Activated B cell treated with CpG ODN at 0.5 μM for 24 hours (primary cell): Measurements from ENCODE around the gene NR4A3. TPM values are rescaled to one million over a fixed set of nuclear protein-coding genes. Genes with fewer than 3 reads are reported as not detected.

Experiments used
- ATAC-seq: fragments of 200-7000 bp; cut with Tn5 transposase; one replicate; pipeline ENCODE4 v1.10.0; 2021; ENCODE audit warnings: low read depth, mild to moderate bottlenecking, moderate library complexity
- CTCF ChIA-PET: fragments of 350-600 bp; sonication (Branson Sonifier 250); formaldehyde crosslinking; loops from one replicate; lab custom pipeline; 2021; ENCODE audit warnings: antibody characterized with exemption; lab: Charles Lee
- POLR2A ChIA-PET: fragments of 350-600 bp; sonication (Branson Sonifier 250); formaldehyde crosslinking; loops from one replicate; lab custom pipeline; 2021; ENCODE audit warnings: antibody characterized with exemption; lab: Charles Lee
- DNase-seq: peaks from one replicate; pipeline ENCODE4 v3.0.0; 2022
- H3K27ac Mint-ChIP-seq: one replicate; pipeline ENCODE4 v1.8.0; 2020; ENCODE audit warnings: mixed read lengths
- H3K27me3 Mint-ChIP-seq: one replicate; pipeline ENCODE4 v1.8.0; 2021; ENCODE audit warnings: mixed read lengths
- H3K36me3 Mint-ChIP-seq: one replicate; pipeline ENCODE4 v1.8.0; 2021; ENCODE audit warnings: low read depth, mixed read lengths
- H3K4me1 Mint-ChIP-seq: one replicate; pipeline ENCODE4 v1.8.0; 2021; ENCODE audit warnings: mixed read lengths
- H3K4me3 Mint-ChIP-seq: one replicate; pipeline ENCODE4 v1.8.0; 2020; ENCODE audit warnings: mild to moderate bottlenecking, mixed read lengths
- H3K9me3 Mint-ChIP-seq: one replicate; pipeline ENCODE4 v1.8.0; 2020; ENCODE audit warnings: mixed read lengths
- CTCF ChIP-seq: fragments of 200-600 bp; IDR thresholded peaks from one replicate; pipeline ENCODE4 v1.8.0; 2022; ENCODE audit warnings: antibody characterized with exemption, mild to moderate bottlenecking
- intact Hi-C: fragments of 100-400 bp; cut with micrococcal nuclease; formaldehyde crosslinking; loops from one replicate; pipeline ENCODE4 v1.15.1; 2024
- total RNA-seq: library from RNA; stranded (reverse); gene quantifications from 2 replicates; pipeline ENCODE4 v1.2.3, GENCODE V29; 2022

The NR4A3 gene
- total RNA-seq, 1 donor from 2014 or later: 21.5 TPM

GRCh38 chr9:99796231-99796630, 25.5 kb upstream of the NR4A3 start:
- ChIA-PET CTCF (no interaction called here), POLR2A (no interaction called here)
- no peak for TF ChIP-seq CTCF
- Mint-ChIP-seq H3K9me3 (no peaks in the 10 kb centered on the region), H3K4me3 (no peak overlapping the region), H3K36me3 (peaks cover 3% of the 10 kb centered on the region), H3K27me3 (no peaks in the 10 kb centered on the region), H3K27ac (no peak overlapping the region), H3K4me1 (no peaks in the 10 kb centered on the region)
- DNase-seq (no peak), ATAC-seq (no peak)
- intact Hi-C loops: no loop called here

GRCh38 chr9:99801775-99802174, 19.9 kb upstream of the NR4A3 start:
- POLR2A ChIA-PET: no interaction called here
- ATAC-seq: no peak
- Mint-ChIP-seq H3K27ac (no peak overlapping the region), H3K4me1 (peaks cover 1% of the 10 kb centered on the region), H3K36me3 (peaks cover 24% of the 10 kb centered on the region), H3K4me3 (no peak overlapping the region), H3K9me3 (no peaks in the 10 kb centered on the region), H3K27me3 (no peaks in the 10 kb centered on the region)
- TF ChIP-seq CTCF: no peak
- CTCF ChIA-PET: no interaction called here
- intact Hi-C loops: loop anchor here (10.0 kb wide), 1 partner anchor 53 kb away; no protein-coding TSS in a partner anchor
- no peak for DNase-seq

- ChIA-PET POLR2A (interaction anchor here (0.8 to 1.5 kb wide), 2 partner anchors 103 to 381 kb away, joined by 3 to 4 read pairs; no protein-coding TSS in a partner anchor), CTCF (interaction anchor here (1.6 kb wide), 1 partner anchor 572 kb away, joined by 5 read pairs; no protein-coding TSS in a partner anchor)
- Mint-ChIP-seq H3K9me3 (no peaks in the 10 kb centered on the region), H3K4me3 (no peak overlapping the region), H3K36me3 (peaks cover 26% of the 10 kb centered on the region), H3K4me1 (peaks cover 11% of the 10 kb centered on the region), H3K27ac (no peak overlapping the region), H3K27me3 (no peaks in the 10 kb centered on the region)
- TF ChIP-seq CTCF: no peak
- no peak for ATAC-seq
- intact Hi-C loops: loop anchor here (10.0 kb wide), 1 partner anchor 51 kb away; no protein-coding TSS in a partner anchor
- no peak for DNase-seq
These were observed 18.0 kb upstream of the NR4A3 start for GRCh38 chr9:99803694-99804093.

- CTCF ChIA-PET: no interaction called here
- peak overlapping the region; percentile 5 for H3K27ac Mint-ChIP-seq
These were observed 14.3 kb upstream of the NR4A3 start for GRCh38 chr9:99807276-99807852.

More at GRCh38 chr9:99807276-99807852, 14.3 kb upstream of the NR4A3 start:
- ATAC-seq (peak; percentile 65), DNase-seq (no peak)
- Mint-ChIP-seq H3K36me3 (peaks cover 18% of the 10 kb centered on the region), H3K27me3 (no peaks in the 10 kb centered on the region), H3K4me3 (no peak overlapping the region), H3K9me3 (no peaks in the 10 kb centered on the region), H3K4me1 (peaks cover 28% of the 10 kb centered on the region)
- no peak for TF ChIP-seq CTCF
- intact Hi-C loops: loop anchor here (1.0 to 10.0 kb wide), 7 partner anchors 12 to 644 kb away; no protein-coding TSS in a partner anchor
- POLR2A ChIA-PET: no interaction called here
